ENCODE results near the gene CTNND2. TPM values are rescaled to one million over a fixed set of nuclear protein-coding genes. Genes with fewer than 3 reads are reported as not detected.

The CTNND2 gene
- total and polyA plus RNA-seq, 4 donors: 0.05 to 0.50 (median 0.27) TPM

- Histone ChIP-seq H3K9me3 (ENCODE audit: control insufficient read depth in 4 of 4, low read length in 3 of 4) (peaks cover 0 to 4% (median under 1%) of the 10 kb centered on the region in 4 donors), H3K4me3 (ENCODE audit: low read depth in 1 of 3, low read length in 3 of 3) (no peak overlapping the region), H3K4me1 (ENCODE audit: control insufficient read depth in 4 of 4, insufficient read depth in 4 of 4, low read length in 3 of 4) (no peaks in the 10 kb centered on the region), H3K9ac (ENCODE audit: low read depth in 1 of 2, low read length in 2 of 2) (no peak overlapping the region), H3K27me3 (ENCODE audit: control insufficient read depth in 4 of 4, insufficient read depth in 4 of 4, low read length in 3 of 4) (no peaks in the 10 kb centered on the region), H3K36me3 (ENCODE audit: control insufficient read depth in 4 of 4, insufficient read depth in 3 of 4, low read depth in 1 of 4, low read length in 3 of 4) (no peaks in the 10 kb centered on the region), H3K27ac (ENCODE audit: low read depth in 1 of 2, low read length in 2 of 2) (no peak overlapping the region)
- TF ChIP-seq MAX (IDR thresholded peaks at IDR 0.05) (no peak), GABPA (IDR thresholded peaks at IDR 0.05 in 1 of 2, conservative IDR thresholded peaks at IDR 0.05 in 1 of 2) (no peak), ZBTB33 (IDR thresholded peaks at IDR 0.05) (no peak), HNF4A (conservative IDR thresholded peaks at IDR 0.05) (no peak), SP1 (IDR thresholded peaks at IDR 0.05) (no peak), RXRA (IDR thresholded peaks at IDR 0.05) (no peak), REST (IDR thresholded peaks at IDR 0.05) (no peak), RAD21 (IDR thresholded peaks at IDR 0.05) (no peak)
- DNase-seq (ENCODE audit: low spot score): no peak
Observed at GRCh38 chr5:10958728-10959127, 945.5 kb downstream of the CTNND2 start.

DNA sequence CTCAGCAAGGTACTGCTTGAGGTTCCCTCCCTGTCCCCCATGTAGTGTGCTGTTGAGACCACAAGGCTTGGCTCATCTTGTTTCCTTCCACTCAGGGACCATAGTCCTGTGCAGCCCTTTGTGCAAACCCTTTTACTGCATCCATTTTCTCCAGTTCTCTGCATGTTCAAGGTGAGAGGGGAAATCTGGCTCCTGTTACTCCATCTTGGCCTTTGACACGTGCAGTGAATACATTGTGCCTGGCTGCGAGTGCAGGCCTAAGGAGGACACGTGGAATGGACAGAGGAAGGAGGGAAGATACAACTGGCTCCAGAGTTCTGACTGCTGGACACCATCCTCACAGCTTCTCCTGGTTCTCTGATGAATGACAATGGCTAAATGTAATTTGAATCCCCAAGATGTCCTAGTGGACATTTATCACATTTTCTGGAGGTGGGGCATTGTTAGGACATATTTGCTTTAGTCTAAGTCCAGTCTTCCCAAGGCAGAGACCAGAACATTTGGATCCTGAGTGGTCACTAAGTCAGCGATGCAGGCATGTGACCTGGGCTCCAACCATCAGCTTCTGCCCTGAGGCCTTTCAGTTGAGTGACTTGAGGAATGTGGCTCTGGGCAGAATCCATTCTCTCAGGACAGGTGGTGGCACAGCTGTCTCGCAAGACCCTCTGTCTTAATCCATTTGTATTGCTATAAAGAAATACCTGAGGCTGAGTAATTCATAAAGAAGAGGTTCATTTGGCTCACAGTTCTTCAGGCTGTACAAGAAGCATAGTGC, 954.2 kb downstream of the CTNND2 start:
- H3K9me3 ChIP-seq (ENCODE audit: control insufficient read depth in 4 of 4, low read length in 3 of 4): no peaks in the 10 kb centered on the region
- no peak overlapping the region for H3K27ac ChIP-seq (ENCODE audit: low read depth in 1 of 2, low read length in 2 of 2)
- no peak for TF ChIP-seq REST (IDR thresholded peaks at IDR 0.05)
- no peak overlapping the region for H3K4me3 ChIP-seq (ENCODE audit: low read depth in 1 of 3, low read length in 3 of 3)
- H3K36me3 ChIP-seq (ENCODE audit: control insufficient read depth in 4 of 4, insufficient read depth in 3 of 4, low read depth in 1 of 4, low read length in 3 of 4): no peaks in the 10 kb centered on the region
- H3K4me1 ChIP-seq (ENCODE audit: control insufficient read depth in 4 of 4, insufficient read depth in 4 of 4, low read length in 3 of 4): no peaks in the 10 kb centered on the region
- DNase-seq (ENCODE audit: low spot score): no peak
- no peaks in the 10 kb centered on the region for H3K27me3 ChIP-seq (ENCODE audit: control insufficient read depth in 4 of 4, insufficient read depth in 4 of 4, low read length in 3 of 4)
- WGBS: 81% methylated on average over 5 of the region's 5 CpGs
- H3K9ac ChIP-seq (ENCODE audit: low read depth in 1 of 2, low read length in 2 of 2): no peak overlapping the region
